ENCODE measurements around the gene TBL3.

Gene TBL3

DNA sequence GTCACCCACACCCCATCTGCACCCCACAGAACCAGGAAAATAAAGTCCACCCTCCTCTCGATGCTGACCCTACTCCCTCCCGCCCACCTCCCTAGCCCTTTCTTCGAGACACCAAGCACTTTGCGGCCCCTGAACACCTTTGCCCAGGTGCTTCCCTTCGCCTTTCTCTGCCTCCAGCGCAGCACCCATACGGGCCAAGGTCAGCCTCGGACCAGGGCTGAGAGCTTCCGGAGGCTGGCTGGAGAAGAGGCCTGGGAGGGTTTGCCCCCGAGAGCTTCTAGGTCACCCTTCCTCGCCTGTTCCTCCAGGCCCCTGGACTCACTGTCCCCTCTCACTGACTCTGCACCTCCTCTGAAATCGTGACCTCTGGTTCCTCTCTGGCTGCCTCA, 52.2 kb downstream of the TBL3 start:
- no peak for TF ChIP-seq CTCF (IDR thresholded peaks at IDR 0.05)

DNA sequence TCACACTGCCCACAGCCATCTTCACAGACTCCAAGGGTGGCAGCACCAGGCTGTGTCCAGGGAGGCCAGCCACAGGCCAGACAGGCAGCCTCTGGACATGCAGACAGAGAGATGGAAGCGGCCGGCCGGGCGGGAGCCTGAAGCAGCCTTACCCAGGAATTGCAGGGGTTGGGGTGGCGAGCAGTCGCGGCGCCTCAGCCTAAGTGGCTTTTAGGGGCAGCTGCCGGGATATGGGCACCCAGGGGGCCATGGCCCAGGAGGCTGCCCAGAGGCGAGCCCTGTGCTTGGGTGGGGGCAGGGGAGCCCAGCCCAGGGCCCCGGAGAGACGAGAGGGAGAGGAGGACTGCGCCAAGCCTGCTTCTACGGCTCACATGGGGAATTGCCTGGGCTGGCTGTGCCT, 53.4 kb downstream of the TBL3 start:
- TF ChIP-seq CTCF (IDR thresholded peaks at IDR 0.05), result no peak

DNA sequence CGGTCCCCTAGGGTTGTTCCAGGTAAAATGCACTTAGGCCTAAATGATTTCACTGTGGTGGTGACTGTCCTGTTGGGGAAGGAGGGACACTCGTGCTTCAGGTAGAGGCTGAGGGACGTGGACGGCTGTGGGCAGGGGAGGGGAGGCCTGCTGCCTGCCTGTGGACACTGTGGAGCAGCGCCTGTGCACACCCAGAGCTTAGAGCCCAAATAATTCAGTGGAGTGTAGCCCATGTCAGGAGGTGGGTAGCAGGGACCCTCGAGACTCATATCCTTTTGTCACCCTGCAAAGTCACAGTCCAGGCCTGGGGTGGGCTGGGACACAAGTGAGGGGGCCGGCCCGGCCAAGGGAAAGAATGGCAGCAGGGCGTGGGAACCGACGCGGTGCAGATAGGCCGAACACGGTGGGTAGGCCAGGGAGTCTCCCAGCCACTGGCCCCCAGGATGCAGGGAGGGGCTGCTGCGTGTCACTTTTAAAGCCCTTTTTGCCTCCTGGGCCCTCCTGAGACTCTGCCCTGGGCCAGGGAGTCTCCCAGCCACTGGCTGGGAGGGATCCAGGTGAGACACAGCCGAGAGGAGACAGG, 54.1 kb downstream of the TBL3 start:
- no peak for TF ChIP-seq CTCF (IDR thresholded peaks at IDR 0.05)

DNA sequence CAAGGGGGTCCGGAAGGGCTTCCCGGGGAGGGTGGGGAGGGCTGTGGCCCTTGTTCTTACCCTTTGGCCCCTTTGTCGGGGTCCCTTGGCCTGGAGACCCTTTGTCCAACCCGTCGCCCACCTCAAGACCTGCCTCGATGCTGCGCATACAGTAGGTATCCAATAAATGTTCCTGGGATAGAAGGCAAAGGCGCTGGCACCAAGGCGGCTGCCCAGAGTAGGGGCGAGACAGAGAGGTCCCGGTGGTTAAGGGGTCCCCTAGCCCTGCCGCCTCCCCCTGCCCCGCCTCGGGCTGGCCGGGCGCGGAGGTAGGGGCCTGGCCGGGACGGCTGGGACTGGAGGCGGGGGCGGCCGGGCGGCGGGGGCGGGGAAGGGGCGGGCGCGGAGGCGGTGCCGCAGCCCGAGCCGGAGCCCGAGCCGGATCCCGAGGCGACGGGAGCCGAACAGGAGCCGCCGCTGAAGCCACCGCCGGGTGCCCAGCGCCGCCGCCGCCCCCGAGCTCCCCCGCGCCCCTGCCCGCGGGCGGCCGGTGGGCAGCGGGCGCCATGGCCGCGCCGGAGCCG, 54.7 kb downstream of the TBL3 start, which contains the start of gene NHERF2:
Gene NHERF2 (plus strand): TSS at position 442 of the 563 bp plus-strand sequence. CDS start 104 bp downstream, at position 546.
- TF ChIP-seq CTCF (IDR thresholded peaks at IDR 0.05), result no peak

GRCh38 chr16:2027024-2028010, 55.5 kb downstream of the TBL3 start:
- no peak; the same call in 1 of the 2 replicates for TF ChIP-seq CTCF (IDR thresholded peaks at IDR 0.05)

- TF ChIP-seq CTCF (IDR thresholded peaks at IDR 0.05), result no peak
Observed at GRCh38 chr16:2028146-2028545, 56.3 kb downstream of the TBL3 start.

DNA sequence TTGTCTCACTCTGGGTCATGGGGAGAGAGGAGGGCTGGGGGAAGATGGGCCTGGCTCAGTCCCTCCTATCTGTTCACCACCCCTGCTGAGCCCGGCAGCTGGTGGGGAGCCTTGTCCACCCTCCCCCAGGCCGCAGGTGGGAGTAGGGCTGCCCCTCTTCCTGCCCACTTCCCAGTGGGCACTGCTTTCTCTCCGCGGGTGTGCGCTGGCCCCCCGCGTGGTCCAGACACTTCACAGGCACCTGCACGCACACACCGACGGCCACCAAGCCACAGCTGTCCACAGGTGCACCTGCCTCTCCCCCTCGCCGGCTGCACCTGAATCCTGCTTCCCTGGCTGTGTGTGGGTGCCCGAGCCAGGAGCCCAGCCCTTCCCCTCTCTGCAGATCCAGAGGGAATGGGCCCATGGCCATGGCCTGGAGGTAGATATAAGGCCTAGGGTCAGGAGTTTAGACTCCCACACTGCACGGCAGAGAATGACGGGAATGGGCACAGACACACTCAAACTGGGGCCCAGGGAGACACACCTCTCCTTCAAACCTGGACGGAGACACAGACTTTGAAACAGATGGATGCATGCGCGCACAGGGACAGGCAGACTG, 56.9 kb downstream of the TBL3 start:
- TF ChIP-seq CTCF (IDR thresholded peaks at IDR 0.05), result no peak

Data from LNCAP (cell line).